GM12874 (cell line): ENCODE measurements around the gene ACOX1.

Source experiments
- CTCF ChIP-seq: IDR thresholded peaks from 2 replicates; pipeline ENCODE4 v1.5.1; 2011; ENCODE audit warnings: low read depth, mild to moderate bottlenecking, control low read depth, low read length, moderate library complexity; ENCODE audit not compliant: insufficient read depth

The ACOX1 gene

DNA sequence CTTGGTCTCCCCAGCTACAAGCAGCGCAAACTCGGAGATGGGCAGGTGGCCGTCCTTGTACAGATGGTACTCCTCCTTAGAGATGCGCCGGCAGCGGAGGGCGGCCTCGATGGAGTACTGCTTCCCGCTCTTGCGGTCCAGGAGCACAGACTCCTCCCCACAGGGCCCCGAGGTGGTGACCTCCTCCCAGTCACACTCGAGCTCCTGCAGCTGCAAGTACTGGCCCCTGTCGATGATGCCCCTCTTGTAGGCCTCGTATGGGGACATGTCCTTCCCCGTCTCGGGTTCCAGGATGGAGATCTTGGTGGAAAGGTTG is 28.8 kb upstream of the ACOX1 start:
- no peak for TF ChIP-seq CTCF

GRCh38 chr17:76007131-76007849 is 28.3 kb upstream of the ACOX1 start:
- no peak for TF ChIP-seq CTCF

DNA sequence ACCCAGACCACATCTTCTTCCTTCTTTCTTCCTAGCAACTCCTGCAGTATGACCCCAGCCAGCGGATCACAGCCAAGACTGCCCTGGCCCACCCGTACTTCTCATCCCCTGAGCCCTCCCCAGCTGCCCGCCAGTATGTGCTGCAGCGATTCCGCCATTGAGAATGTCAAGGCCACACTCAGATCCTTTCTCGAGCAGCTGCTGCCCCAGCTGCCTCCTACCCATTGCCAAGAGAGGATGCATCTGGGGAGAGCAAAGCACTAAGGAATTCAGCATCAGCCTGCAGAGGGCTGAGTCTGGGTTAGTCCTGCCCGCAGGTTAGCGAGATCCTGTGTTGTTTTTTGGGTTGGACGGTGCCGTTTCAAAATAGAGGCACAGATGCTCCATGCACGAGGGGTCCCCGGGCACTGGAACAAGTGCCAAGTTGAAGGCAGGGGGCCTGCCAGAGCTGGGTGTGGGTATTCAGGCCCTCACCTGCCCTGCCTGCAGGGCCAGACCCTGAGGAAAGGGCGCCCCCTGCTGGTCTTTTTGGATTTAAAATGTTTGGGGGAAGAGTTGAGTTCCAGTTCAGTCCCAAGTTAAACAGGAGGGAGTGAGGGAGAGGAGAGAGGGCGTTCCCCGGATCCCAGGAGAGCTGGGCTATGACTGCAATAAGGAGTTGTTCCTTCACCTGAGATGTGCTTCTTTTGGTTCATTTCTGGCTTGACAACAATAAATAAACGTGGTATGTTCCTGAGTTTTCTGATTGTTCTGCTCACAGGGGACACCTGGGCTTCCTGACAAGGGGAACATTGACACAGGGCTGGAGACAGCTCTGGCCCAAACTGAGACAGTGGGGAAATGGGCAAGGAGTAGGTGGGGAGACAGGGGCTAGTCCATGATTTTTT is 26.5 kb upstream of the ACOX1 start:
- TF ChIP-seq CTCF, result peak; percentile 70

GRCh38 chr17:76004750-76005262 is 25.8 kb upstream of the ACOX1 start:
- TF ChIP-seq CTCF, result no peak

- no peak for TF ChIP-seq CTCF
These were observed 24.9 kb upstream of the ACOX1 start for GRCh38 chr17:76003915-76004314.

- TF ChIP-seq CTCF, result no peak
These were observed 23.1 kb upstream of the ACOX1 start for GRCh38 chr17:76002100-76002499.

DNA sequence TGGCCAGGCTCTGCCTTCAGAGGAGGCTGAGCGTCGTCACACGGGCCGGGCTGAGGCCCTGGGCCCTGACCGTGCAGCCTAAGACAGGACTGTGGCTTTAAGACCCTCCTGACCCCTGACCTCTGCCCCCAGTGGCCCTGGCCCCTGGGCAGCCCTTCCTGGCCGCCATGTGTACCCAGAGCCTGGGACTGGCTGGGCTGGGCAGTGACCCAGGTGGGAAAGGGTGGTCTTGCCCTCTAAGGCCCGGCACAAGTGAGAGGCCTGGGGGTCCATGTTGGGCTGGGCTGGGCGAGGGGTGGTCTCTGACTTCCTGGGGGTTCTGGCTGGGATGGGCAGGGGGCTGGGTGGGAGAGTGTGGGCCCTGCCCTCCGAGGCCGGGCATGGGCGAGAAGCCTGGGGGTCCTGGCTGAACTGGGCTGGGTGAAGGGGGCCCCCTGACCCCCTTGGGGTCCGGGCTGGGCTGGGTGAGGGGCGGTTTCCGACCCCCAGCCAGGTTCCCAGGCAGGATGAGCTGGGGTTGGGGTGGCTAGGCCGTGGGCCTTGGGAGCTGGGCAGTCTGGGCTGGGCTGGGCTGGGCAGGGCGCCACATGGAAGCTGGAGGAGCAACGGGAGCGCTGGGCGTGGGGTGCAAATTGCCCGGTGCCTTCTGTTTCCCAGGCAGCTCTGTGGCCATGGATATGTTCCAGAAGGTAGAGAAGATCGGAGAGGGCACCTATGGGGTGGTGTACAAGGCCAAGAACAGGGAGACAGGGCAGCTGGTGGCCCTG is 22.0 kb upstream of the ACOX1 start, which contains the start of gene CDK3:
Gene CDK3, plus strand, starts transcription at position 101 of the 767 bp plus-strand sequence. Its CDS starts 571 bp downstream, at position 672.
- no peak for TF ChIP-seq CTCF
